Prostate gland (tissue), 2 donors: ENCODE data around the gene AHNAK. TPM values are rescaled to one million over a fixed set of nuclear protein-coding genes. Genes with fewer than 3 reads are reported as not detected.

Source experiments
- DNase-seq: peaks from one replicate; pipeline ENCODE4 v3.0.0-alpha.2; 2019; ENCODE audit warnings: low spot score
- H3K27ac ChIP-seq, 2 donors: fragments of 200-600 bp; sonication (generic); 2 replicates each; pipeline ENCODE4 v1.5.1; 2017 to 2019
- H3K27me3 ChIP-seq: fragments of 200-600 bp; sonication (generic); replicated peaks from 2 replicates; pipeline ENCODE4 v1.5.1; 2019; ENCODE audit not compliant: insufficient read depth
- H3K36me3 ChIP-seq, 2 donors: fragments of 200-600 bp; sonication (generic); 1 replicate in 1 of 2; 2 replicates in 1 of 2; pipeline versions ENCODE4 v1.5.1 to v1.8.1; 2017 to 2019
- H3K4me1 ChIP-seq: fragments of 200-600 bp; sonication (generic); replicated peaks from 2 replicates; pipeline ENCODE4 v1.5.1; 2019
- H3K4me3 ChIP-seq, 2 donors: fragments of 200-600 bp; sonication (generic); 2 replicates each; pipeline ENCODE4 v1.5.1; 2017 to 2019
- H3K9me3 ChIP-seq: fragments of 200-600 bp; sonication (generic); 2 replicates; pipeline ENCODE4 v1.5.1; 2017
- CTCF ChIP-seq, 4 experiments: fragments of 200-600 bp in 2 of 4; fragments of 450-650 bp in 2 of 4; sonication (generic) in 2 of 4; IDR thresholded peaks; 1 replicate in 3 of 4; 2 replicates in 1 of 4; pipeline ENCODE4 v1.5.1; 2016 to 2019; ENCODE audit warnings: antibody characterized with exemption in 4 of 4, mild to moderate bottlenecking in 2 of 4, moderate library complexity in 2 of 4
- POLR2A ChIP-seq: fragments of 450-650 bp; IDR thresholded peaks from one replicate; pipeline ENCODE4 v1.6.1; 2016; ENCODE audit warnings: antibody characterized with exemption, mild to moderate bottlenecking
- POLR2AphosphoS5 ChIP-seq: sonication (generic); formaldehyde crosslinking; IDR thresholded peaks from one replicate; pipeline ENCODE4 v1.6.1; 2017; ENCODE audit warnings: antibody characterized with exemption
- WGBS: methylation state at CpG from one replicate; pipeline ENCODE4 v1.1.5; 2018; 5-methylcytosine and 5-hydroxymethylcytosine counted together
- intact Hi-C: fragments of 100-400 bp; cut with DNase I; formaldehyde crosslinking; loops from one replicate; pipeline ENCODE4 v1.14.2; 2022
- total RNA-seq, 2 donors: library from RNA; depleted of rRNA; stranded (reverse); fragments of >200 nt; gene quantifications; one replicate each; pipeline ENCODE4 v1.1.0, GENCODE V29; 2016

AHNAK gene
- total RNA-seq, 2 donors from 2014 or later: 367 to 434 TPM

- Histone ChIP-seq H3K27ac (no peak overlapping the region), H3K4me1 (peaks cover 6% of the 10 kb centered on the region), H3K9me3 (no peaks in the 10 kb centered on the region), H3K27me3 (no peaks in the 10 kb centered on the region), H3K4me3 (no peak overlapping the region), H3K36me3 (no peaks in the 10 kb centered on the region)
- 61% methylated on average over 3 of the region's 3 CpGs for WGBS
- no peak for DNase-seq
- intact Hi-C loops: loop anchor here (5.0 kb wide), 1 partner anchor 33 kb away; no protein-coding TSS in a partner anchor
- TF ChIP-seq CTCF (IDR thresholded peaks at IDR 0.05) (no peak), POLR2A (no peak), POLR2AphosphoS5 (no peak)
Measured at GRCh38 chr11:62430425-62430824, 116.2 kb downstream of the AHNAK start.

DNA sequence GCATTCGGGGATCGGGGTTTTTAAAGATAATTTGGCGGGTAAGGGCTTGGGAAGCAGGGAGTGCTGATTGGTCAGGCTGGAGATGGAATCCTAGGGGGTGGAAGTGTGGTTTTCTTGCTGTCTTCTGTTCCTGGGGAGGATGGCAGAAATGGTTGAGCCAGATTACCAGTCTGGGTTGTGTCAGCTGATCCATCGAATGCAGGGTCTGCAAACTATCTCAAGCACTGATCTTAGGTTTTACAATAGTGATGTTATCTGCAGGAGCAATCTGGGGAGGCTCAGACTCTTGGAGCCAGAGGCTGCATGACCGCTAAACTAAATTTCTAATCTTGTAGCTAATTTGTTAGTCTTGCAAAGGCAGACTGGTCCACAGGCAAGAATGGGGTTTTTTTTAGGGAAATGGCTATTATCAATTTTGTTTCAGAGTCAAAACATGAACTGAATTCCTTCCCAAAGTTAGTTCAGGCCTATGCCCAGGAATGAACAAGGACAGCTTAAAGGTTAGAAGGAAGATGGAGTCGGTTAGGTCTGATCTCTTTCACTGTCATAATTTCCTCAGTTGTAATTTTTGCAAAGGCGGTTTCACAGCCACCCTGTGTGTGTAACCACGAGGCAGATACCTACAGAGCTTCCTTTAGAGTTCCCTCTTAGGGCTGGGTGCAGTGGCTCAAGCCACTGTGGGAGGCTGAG is 117.6 kb downstream of the AHNAK start:
- Histone ChIP-seq H3K27me3 (no peaks in the 10 kb centered on the region), H3K4me3 (no peak overlapping the region), H3K4me1 (peaks cover 6% of the 10 kb centered on the region), H3K36me3 (no peaks in the 10 kb centered on the region), H3K27ac (no peak overlapping the region), H3K9me3 (no peaks in the 10 kb centered on the region)
- WGBS: 77% methylated on average over 8 of the region's 8 CpGs
- no peak for DNase-seq
- intact Hi-C loops: no loop called here
- TF ChIP-seq POLR2A: no peak
- no peak for TF ChIP-seq CTCF (IDR thresholded peaks at IDR 0.05)
- no peak for TF ChIP-seq POLR2AphosphoS5

DNA sequence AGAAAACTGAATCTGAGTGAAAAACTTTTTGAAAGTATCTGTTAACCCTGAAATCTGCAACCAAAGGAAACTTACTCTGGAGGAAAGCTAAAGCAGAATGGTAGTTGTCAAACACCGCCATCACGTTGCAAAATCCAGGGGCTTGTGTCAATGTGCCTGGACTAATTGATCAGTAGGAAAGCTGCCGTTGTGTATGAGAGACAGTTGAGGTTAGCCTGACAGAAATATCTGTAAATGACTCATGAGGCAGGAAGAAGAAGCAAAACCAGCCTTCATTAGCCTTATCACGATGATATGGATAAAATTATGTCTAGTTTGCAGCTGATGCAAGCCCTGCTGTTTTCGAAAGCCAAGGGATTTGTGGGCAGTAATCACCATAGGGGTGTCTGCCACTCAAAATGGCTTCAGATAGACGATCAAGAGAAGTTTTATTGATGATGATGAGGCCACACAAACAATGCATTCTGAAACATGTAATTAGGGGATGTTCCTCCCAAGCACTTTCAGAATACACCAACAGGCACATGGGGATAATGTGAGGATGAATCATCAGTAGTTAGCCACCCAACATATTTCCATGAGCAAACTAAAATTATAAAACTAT is 118.9 kb downstream of the AHNAK start:
- Histone ChIP-seq H3K27ac (no peak overlapping the region), H3K36me3 (no peaks in the 10 kb centered on the region), H3K4me1 (no peaks in the 10 kb centered on the region), H3K4me3 (no peak overlapping the region), H3K27me3 (no peaks in the 10 kb centered on the region), H3K9me3 (no peaks in the 10 kb centered on the region)
- DNase-seq: no peak
- intact Hi-C loops: no loop called here
- WGBS: 74% methylated on average over 6 of the region's 6 CpGs
- TF ChIP-seq CTCF (IDR thresholded peaks at IDR 0.05): no peak
- TF ChIP-seq POLR2A: no peak
- TF ChIP-seq POLR2AphosphoS5: no peak

DNA sequence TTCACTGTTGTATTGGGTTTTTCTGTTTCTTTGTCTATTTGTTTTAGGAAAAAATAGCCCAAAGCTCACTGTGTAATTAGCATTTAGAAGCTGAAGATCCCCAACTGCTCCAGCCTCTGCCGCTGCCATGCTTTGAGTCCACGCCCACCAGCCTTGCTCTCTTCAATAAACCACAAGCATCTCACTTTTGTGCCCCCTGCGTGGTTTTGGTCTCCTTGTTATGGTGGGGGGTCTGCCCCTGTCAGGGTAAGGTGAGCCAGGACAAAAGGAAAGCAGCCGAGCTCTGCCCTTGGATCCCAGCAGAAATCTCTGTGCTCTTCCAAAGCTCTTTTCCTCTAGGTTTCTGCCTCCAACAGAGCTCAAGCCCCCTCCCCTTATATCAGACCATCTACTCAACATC is 123.6 kb downstream of the AHNAK start:
- intact Hi-C loops: loop anchor here (5.0 kb wide), 1 partner anchor 139 kb away; no protein-coding TSS in a partner anchor
- H3K4me1 ChIP-seq: no peaks in the 10 kb centered on the region
- no peaks in the 10 kb centered on the region for H3K27me3 ChIP-seq
- H3K36me3 ChIP-seq: no peaks in the 10 kb centered on the region
- H3K4me3 ChIP-seq: no peak overlapping the region
- 75% methylated on average over 4 of the region's 4 CpGs for whole genome bisulfite sequencing
- H3K27ac ChIP-seq: no peak overlapping the region
- TF ChIP-seq CTCF (IDR thresholded peaks at IDR 0.05) (no peak), POLR2A (no peak), POLR2AphosphoS5 (no peak)
- H3K9me3 ChIP-seq: no peaks in the 10 kb centered on the region
- no peak for DNase-seq

DNA sequence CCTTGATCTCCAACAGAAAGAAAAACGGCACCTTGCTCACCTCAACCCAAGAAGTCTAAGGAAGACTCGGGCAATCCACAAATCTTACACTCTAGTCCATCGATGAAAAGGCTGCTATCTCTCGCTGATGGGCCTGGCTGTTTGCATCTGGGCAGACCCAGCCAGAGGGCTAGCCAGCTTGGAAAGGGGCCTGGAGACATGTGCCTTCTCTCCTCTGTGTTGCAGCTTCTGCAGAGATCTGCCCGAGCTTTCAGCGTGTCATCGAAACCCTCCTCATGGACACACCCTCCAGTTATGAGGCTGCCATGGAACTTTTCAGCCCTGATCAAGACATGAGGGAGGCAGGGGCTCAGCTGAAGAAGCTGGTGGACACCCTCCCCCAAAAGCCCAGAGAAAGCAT is 124.6 kb downstream of the AHNAK start:
- H3K36me3 ChIP-seq: no peaks in the 10 kb centered on the region
- H3K27me3 ChIP-seq: no peaks in the 10 kb centered on the region
- intact Hi-C loops: loop anchor here (5.0 kb wide), 1 partner anchor 140 kb away; no protein-coding TSS in a partner anchor
- no peaks in the 10 kb centered on the region for H3K4me1 ChIP-seq
- H3K9me3 ChIP-seq: no peaks in the 10 kb centered on the region
- DNase-seq: no peak
- H3K27ac ChIP-seq: no peak overlapping the region
- TF ChIP-seq CTCF (IDR thresholded peaks at IDR 0.05): no peak
- WGBS: 68% methylated on average over 7 of the region's 7 CpGs
- no peak overlapping the region for H3K4me3 ChIP-seq
